Esophagus (tissue), 2 donors: Measurements from ENCODE around the gene DAGLA. TPM values are rescaled to one million over a fixed set of nuclear protein-coding genes. Genes with fewer than 3 reads are reported as not detected.

Experiments
- H3K27ac ChIP-seq, 2 donors: one replicate each; pipeline ENCODE4 v1.5.1; 2013; ENCODE audit warnings: low read depth in 2 of 2, mild to moderate bottlenecking in 2 of 2, inconsistent platforms in 1 of 2, low read length in 1 of 2, moderate library complexity in 1 of 2
- H3K27me3 ChIP-seq, 2 donors: one replicate each; pipeline ENCODE4 v1.6.1; 2013; ENCODE audit warnings: low read length in 2 of 2, control low read depth in 1 of 2, mild to moderate bottlenecking in 1 of 2; ENCODE audit not compliant: insufficient read depth in 2 of 2, control insufficient read depth in 1 of 2
- H3K36me3 ChIP-seq, 2 donors: one replicate each; pipeline ENCODE4 v1.6.1; 2013; ENCODE audit warnings: low read length in 1 of 2; ENCODE audit not compliant: control insufficient read depth in 2 of 2, insufficient read depth in 2 of 2
- H3K4me1 ChIP-seq, 2 donors: one replicate each; pipeline ENCODE4 v1.6.1; 2013; ENCODE audit warnings: low read length in 1 of 2; ENCODE audit not compliant: control insufficient read depth in 2 of 2, insufficient read depth in 2 of 2
- H3K4me3 ChIP-seq, 2 donors: one replicate each; pipeline ENCODE4 v1.5.1; 2013; ENCODE audit warnings: low read length in 2 of 2, mild to moderate bottlenecking in 2 of 2, low read depth in 1 of 2, moderate library complexity in 1 of 2
- H3K9me3 ChIP-seq, 2 donors: one replicate each; pipeline ENCODE4 v1.6.1; 2013; ENCODE audit warnings: mild to moderate bottlenecking in 2 of 2, low read depth in 1 of 2, low read length in 1 of 2, moderate library complexity in 1 of 2; ENCODE audit not compliant: control insufficient read depth in 2 of 2, insufficient read depth in 1 of 2
- WGBS, 2 donors: extraction: QIAGEN DNeasy Blood & Tissue Kit; methylation state at CpG; one replicate each; pipeline ENCODE4 v1.1.7; 2013; 5-methylcytosine and 5-hydroxymethylcytosine counted together
- polyA plus RNA-seq, 2 donors: library from polyadenylated mRNA; stranded (reverse); fragments of 200-250 nt; gene quantifications; one replicate each; pipeline ENCODE4 v1.2.3, GENCODE V29; 2013
- donor health status: healthy with polysubstance abuse.
- donor health status: Bipolar disorder and iron deficiency.

Gene DAGLA
- polyA plus RNA-seq, 2 donors: 1.7 to 5.0 TPM

DNA sequence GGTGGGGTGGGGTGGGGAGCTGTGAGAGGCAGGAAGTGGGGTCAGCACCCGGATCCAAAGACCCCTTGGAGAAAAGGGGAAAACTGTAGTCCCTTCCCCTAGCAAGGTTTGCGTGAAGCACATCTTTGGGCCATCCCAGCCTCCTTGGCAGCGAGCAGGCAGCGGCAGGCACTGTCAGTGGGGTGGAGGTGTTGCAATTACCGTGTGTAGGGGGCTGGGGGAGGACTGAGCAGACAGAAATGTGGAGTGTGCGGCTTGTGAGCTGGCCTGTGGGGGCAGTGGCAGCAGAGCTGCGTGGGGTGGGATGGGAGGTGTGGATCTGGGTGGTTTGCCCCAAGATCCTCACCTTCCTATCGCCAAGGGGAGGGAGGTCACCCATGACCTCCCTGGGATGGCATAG is 16.4 kb downstream of the DAGLA start:
- Histone ChIP-seq H3K9me3 (no peaks in the 10 kb centered on the region), H3K4me3 (no peak overlapping the region), H3K27ac (peak overlapping the region; percentile 88 to 91), H3K36me3 (no peaks in the 10 kb centered on the region), H3K4me1 (peaks cover 34 to 70% of the 10 kb centered on the region in 2 donors), H3K27me3 (no peaks in the 10 kb centered on the region)
- WGBS, 2 donors: 59 to 78% methylated on average over 7 to 8 of the region's 8 CpGs

DNA sequence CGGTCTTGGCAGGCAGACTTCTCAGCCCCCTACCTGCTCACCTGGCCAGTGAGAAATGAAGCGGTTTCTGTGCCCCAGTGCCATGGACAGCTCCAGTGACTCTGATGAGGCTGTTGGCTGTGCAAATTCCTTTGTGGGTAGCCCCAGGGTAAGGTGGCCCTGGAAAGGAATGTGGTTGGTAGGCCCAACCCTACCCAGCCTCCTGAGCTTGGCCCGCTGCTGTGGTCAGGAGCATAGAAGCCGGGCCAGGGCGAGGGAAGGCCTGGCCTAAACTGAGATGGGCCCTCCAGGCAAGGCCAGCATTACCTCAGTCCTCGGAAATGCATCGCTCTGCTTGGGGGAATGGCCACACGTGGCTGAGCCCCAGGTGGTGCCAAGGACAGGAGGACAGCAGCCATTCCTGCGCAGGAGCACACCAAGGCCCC is 16.9 kb downstream of the DAGLA start:
- Histone ChIP-seq H3K9me3 (no peaks in the 10 kb centered on the region), H3K4me1 (peaks cover 30 to 70% of the 10 kb centered on the region in 2 donors), H3K4me3 (no peak overlapping the region), H3K27me3 (no peaks in the 10 kb centered on the region), H3K27ac (peak overlapping the region; percentile 88 to 91), H3K36me3 (no peaks in the 10 kb centered on the region)
- whole genome bisulfite sequencing, 2 donors: 65 to 67% methylated on average over 9 of the region's 9 CpGs

DNA sequence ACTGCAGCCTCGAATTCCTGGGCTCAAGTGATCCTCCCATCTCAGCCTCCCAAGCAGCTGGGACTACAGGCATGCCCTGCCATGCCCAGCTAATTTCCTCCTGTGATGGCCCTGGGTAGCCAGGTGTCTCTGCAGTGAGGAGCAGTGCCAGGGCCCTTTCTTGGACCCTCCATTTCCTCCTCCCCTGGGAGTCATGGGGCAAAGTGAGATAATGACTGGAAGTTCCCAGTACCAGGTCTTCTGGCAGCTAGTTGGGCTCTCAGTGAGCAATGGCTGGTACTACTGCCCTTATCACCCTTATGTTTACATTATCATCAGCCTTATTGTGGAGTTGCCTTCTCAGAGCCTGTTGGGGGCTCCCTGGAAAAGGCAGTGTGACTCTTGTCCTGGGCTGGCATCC is 17.6 kb downstream of the DAGLA start:
- Histone ChIP-seq H3K4me1 (peaks cover 28 to 70% of the 10 kb centered on the region in 2 donors), H3K27ac (peak overlapping the region; percentile 88 to 95), H3K9me3 (no peaks in the 10 kb centered on the region), H3K36me3 (no peaks in the 10 kb centered on the region), H3K27me3 (no peaks in the 10 kb centered on the region), H3K4me3 (no peak overlapping the region)
- WGBS, 2 donors: 65 to 67% methylated on average over 1 of the region's 1 CpG

DNA sequence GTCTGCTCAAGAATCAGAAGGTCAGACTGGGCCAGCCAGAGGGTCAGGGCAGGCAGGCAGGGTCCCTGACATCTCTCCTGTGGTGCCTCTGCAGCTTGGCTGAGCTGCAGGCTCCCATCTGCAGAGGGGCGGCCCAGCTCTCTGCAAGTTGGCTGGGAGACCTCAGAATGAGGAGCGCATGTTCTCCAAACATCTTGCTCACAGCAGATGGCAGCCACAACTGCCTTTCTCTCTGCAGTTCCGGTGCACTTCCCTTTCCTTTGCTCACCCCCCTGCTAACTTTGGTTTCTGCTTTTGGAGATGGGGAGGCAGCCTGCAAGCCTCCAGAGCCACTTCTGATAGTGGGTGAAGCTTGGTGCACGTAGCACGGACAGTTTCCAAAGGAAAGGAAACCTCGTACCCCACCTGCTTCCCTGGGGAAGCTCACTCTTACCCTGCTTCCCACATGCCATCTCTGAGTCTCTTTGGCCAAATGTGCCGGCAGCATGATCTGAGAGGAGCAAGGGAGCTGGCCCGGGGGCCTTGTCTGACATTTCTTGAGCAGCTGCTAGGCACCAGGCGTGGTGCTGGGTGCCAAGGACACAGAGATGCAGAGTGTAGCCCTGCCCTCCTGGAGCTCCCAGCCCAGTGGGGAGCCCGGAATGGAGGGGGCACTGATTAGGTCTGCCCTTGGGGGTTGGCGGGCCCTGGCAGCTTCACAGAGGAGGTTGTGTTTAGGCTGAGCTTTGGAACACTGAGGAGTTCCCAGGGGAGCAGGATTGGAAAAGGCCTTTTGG is 18.2 kb downstream of the DAGLA start:
- WGBS, 2 donors: 44 to 51% methylated on average over 11 of the region's 11 CpGs
- Histone ChIP-seq H3K4me3 (no peak overlapping the region), H3K9me3 (no peaks in the 10 kb centered on the region), H3K27me3 (no peaks in the 10 kb centered on the region), H3K27ac (peak overlapping the region; percentile 88 to 95), H3K4me1 (peaks cover 28 to 70% of the 10 kb centered on the region in 2 donors), H3K36me3 (no peaks in the 10 kb centered on the region)

DNA sequence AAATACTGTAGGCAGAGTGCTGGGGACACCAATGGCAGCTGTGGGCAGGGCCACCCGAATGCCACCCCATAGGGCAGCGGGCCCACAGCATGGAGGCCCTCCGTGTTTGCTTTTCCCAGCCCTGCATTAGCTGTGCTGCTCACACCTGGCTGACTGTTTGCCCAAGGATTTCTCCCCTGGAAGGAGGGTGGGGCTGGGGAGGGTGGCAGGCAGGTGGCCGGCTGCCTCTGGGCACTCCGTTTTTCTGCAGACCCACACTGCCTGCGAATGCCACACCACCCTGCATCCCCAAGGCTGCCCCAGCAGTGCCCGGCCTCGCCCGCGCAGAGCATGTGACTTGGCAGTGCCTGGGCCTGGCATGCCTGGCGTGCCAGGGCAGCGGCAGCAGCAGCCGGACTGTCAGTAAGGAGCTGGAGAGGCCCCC is 19.6 kb downstream of the DAGLA start:
- Histone ChIP-seq H3K27me3 (no peaks in the 10 kb centered on the region), H3K4me3 (no peak overlapping the region), H3K36me3 (no peaks in the 10 kb centered on the region), H3K27ac (peak overlapping the region; percentile 88 to 95), H3K9me3 (no peaks in the 10 kb centered on the region), H3K4me1 (peaks cover 21 to 61% of the 10 kb centered on the region in 2 donors)
- WGBS, 2 donors: 52 to 53% methylated on average over 12 to 13 of the region's 13 CpGs

DNA sequence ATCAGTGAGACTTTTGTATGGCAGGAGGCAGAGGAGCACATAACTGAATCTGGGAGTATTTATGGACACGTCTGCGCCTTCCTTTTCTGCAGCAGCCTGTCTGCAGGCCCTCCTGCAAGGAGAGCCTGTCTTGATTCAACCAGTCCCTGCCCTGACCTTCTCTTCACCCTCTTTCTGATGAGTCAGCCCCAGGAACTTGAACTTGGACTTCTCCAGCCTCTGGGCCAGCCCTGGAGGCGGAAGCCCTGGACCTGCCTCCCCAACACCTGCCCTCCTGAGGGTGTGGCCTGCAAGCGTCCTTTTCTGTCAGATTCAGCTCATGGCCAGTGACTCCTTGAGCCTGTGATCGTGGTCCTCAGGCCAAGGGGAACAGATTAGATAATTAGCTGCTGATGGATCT is 20.0 kb downstream of the DAGLA start:
- peak overlapping the region; percentile 88 to 95 for H3K27ac ChIP-seq
- no peaks in the 10 kb centered on the region for H3K9me3 ChIP-seq
- peaks cover 17 to 59% of the 10 kb centered on the region in 2 donors for H3K4me1 ChIP-seq
- H3K4me3 ChIP-seq: no peak overlapping the region
- no peaks in the 10 kb centered on the region for H3K27me3 ChIP-seq
- 32 to 40% methylated on average over 5 of the region's 5 CpGs for WGBS, 2 donors
- peaks cover 0 to under 1% of the 10 kb centered on the region in 2 donors for H3K36me3 ChIP-seq

DNA sequence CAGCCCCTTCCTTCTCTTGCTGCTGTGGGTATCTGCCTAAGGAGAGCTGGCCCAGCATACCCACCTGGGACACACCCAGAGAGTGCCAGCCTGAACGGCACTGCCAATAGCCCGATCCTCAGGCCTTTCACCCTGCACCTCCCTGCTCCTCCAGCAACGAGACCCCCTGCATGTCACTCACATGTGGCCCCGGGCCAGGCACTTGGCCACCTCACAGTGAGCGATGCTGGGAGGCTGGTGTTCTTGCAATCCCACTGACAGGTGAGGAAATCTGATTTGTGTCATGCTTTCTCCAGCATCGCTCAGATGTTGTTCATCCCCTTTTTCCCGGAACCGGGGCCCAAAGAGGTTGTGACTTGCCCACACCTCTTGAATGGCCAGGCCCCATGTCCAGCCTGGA is 20.5 kb downstream of the DAGLA start:
- Histone ChIP-seq H3K27me3 (no peaks in the 10 kb centered on the region), H3K4me1 (peaks cover 15 to 55% of the 10 kb centered on the region in 2 donors), H3K9me3 (no peaks in the 10 kb centered on the region), H3K27ac (peak overlapping the region; percentile 88 to 95), H3K36me3 (peaks cover 0 to 4% of the 10 kb centered on the region in 2 donors), H3K4me3 (no peak overlapping the region)
- 53 to 59% methylated on average over 8 of the region's 8 CpGs for WGBS, 2 donors

DNA sequence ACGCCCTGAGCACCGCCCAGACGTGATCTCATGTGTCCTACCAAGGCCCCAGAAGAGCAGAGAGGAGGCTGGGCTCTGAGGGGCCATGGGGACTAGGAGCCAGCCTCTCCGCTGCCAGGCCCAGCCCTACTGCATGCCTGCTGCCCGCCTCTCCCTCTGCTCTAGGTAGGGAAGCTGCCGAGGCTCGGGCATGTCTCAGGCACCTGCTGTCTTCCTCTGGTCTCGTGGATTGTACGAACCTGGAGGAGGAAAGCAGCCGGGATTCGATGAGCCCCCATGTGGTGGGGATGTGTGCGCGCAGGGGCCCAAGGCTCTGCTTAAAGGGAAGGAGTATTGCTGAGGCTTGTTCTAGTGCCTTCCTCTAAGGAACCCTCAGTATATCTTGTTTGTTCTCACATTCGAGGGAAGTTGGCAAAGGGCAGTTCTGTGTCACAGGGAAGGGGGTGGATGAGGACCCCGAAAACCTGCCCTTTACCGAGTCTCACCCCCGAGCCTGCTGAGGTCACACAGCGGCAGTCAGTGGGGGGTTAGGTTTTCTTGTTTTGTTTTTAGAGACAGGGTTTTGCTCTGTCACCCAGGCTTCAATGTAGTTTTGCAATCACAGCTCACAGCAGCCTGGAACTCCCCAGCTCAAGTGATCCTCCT is 21.2 kb downstream of the DAGLA start:
- Histone ChIP-seq H3K27me3 (no peaks in the 10 kb centered on the region), H3K36me3 (peaks cover 0 to 4% of the 10 kb centered on the region in 2 donors), H3K4me3 (no peak overlapping the region), H3K27ac (peak overlapping the region; percentile 88 to 95), H3K4me1 (peaks cover 14 to 49% of the 10 kb centered on the region in 2 donors), H3K9me3 (no peaks in the 10 kb centered on the region)
- 42 to 49% methylated on average over 18 of the region's 18 CpGs for WGBS, 2 donors

DNA sequence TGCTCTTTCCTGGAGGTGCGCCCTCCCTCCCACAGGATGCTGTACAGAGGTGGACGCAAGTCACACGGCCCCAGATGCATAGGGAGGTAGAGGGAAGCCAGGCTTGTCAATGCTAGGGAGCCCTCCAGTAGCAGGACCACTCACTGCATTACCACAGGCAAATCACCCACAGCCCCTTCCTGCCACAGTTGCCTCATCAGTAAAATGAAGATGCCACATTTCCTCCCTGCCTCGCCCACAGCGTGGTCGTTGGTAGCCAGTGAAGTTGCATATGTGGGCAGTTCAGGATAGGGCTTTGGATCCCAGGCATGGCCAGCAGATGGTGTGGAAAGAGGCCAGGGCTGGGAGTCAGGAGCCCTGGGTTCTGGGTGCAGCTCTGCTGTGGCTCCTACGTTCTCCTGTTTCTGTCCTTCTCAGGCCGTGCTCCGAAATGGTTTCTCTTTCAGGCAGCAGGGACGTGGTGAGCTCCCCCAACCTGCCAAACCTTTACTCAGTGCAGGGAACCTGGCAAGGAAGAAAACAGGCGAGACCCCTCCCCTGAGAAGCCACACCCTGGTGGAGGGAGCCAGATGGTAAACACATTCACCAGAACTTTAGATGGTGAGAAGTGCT is 22.6 kb downstream of the DAGLA start:
- no peak overlapping the region for H3K4me3 ChIP-seq
- H3K27ac ChIP-seq: no peak overlapping the region
- H3K9me3 ChIP-seq: no peaks in the 10 kb centered on the region
- peaks cover 18 to 47% of the 10 kb centered on the region in 2 donors for H3K4me1 ChIP-seq
- H3K36me3 ChIP-seq: peaks cover 0 to 4% of the 10 kb centered on the region in 2 donors
- 80% methylated on average over 11 of the region's 11 CpGs for WGBS, 2 donors
- H3K27me3 ChIP-seq: no peaks in the 10 kb centered on the region
